ENCODE data around the gene PSG3.
"Not testable (repeated sequence)": the region's sequence is repeated elsewhere in the genome, so short reads cannot be mapped to it uniquely, and the experiment has no call there.

- not testable (repeated sequence) for TF ChIP-seq CTCF (conservative IDR thresholded peaks at IDR 0.05 in 1 of 2, IDR thresholded peaks at IDR 0.05 in 1 of 2; ENCODE audit: extremely low read depth in 1 of 2, insufficient read depth in 1 of 2, low read depth in 1 of 2, low read length in 2 of 2); EZH2 (IDR thresholded peaks at IDR 0.05; ENCODE audit: borderline replicate concordance, low read length)
These were observed at the start of gene PSG3 for GRCh38 chr19:42740381-42740780.
